ENCODE measurements around the gene NIBAN1.

DNA sequence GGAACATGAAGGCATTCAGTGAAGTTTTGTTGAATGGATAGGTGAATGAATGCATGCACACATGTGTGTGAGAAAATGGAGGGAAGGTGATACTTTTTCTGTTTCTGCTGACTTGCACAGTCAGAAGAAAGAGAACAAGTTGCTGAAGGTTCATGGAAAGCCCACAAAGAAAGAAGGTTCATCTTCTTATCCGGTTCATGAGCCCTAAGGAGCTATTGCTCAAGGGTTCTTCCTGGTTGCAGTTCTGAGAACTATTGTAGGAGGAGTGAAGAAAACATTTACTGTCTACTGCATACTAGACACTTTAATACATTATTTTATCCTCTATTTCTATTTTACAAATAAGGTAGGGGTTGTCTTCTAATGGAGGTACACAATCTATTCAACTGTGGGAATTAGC, 13.4 kb upstream of the NIBAN1 start:
- TF ChIP-seq EZH2 (IDR thresholded peaks at IDR 0.05; ENCODE audit: borderline replicate concordance, low read depth, low read length) (no peak), RBBP5 (IDR thresholded peaks at IDR 0.05; ENCODE audit: borderline replicate concordance, insufficient read depth, low read length, poor library complexity, severe bottlenecking) (no peak), CBFB (CRISPR knock-in tag; IDR thresholded peaks at IDR 0.05) (no peak), MEF2A (IDR thresholded peaks at IDR 0.05; ENCODE audit: control insufficient read depth, low read depth, low read length) (no peak), TBP (optimal IDR thresholded peaks at IDR 0.05; ENCODE audit: low read depth, low read length) (no peak)
- TF ChIP-seq, protein P1, sequence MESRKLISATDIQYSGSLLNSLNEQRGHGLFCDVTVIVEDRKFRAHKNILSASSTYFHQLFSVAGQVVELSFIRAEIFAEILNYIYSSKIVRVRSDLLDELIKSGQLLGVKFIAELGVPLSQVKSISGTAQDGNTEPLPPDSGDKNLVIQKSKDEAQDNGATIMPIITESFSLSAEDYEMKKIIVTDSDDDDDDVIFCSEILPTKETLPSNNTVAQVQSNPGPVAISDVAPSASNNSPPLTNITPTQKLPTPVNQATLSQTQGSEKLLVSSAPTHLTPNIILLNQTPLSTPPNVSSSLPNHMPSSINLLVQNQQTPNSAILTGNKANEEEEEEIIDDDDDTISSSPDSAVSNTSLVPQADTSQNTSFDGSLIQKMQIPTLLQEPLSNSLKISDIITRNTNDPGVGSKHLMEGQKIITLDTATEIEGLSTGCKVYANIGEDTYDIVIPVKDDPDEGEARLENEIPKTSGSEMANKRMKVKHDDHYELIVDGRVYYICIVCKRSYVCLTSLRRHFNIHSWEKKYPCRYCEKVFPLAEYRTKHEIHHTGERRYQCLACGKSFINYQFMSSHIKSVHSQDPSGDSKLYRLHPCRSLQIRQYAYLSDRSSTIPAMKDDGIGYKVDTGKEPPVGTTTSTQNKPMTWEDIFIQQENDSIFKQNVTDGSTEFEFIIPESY (CRISPR knock-in tag; IDR thresholded peaks at IDR 0.05), result no peak
- TF ChIP-seq, protein P2, sequence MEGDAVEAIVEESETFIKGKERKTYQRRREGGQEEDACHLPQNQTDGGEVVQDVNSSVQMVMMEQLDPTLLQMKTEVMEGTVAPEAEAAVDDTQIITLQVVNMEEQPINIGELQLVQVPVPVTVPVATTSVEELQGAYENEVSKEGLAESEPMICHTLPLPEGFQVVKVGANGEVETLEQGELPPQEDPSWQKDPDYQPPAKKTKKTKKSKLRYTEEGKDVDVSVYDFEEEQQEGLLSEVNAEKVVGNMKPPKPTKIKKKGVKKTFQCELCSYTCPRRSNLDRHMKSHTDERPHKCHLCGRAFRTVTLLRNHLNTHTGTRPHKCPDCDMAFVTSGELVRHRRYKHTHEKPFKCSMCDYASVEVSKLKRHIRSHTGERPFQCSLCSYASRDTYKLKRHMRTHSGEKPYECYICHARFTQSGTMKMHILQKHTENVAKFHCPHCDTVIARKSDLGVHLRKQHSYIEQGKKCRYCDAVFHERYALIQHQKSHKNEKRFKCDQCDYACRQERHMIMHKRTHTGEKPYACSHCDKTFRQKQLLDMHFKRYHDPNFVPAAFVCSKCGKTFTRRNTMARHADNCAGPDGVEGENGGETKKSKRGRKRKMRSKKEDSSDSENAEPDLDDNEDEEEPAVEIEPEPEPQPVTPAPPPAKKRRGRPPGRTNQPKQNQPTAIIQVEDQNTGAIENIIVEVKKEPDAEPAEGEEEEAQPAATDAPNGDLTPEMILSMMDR (IDR thresholded peaks at IDR 0.05 in 2 of 3, conservative IDR thresholded peaks at IDR 0.05 in 1 of 3; ENCODE audit: insufficient read depth in 2 of 3, low read depth in 1 of 3, low read length in 3 of 3), result no peak
- TF ChIP-seq, protein P3, sequence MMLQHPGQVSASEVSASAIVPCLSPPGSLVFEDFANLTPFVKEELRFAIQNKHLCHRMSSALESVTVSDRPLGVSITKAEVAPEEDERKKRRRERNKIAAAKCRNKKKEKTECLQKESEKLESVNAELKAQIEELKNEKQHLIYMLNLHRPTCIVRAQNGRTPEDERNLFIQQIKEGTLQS (IDR thresholded peaks at IDR 0.05), result no peak
- TF ChIP-seq, protein P3 (CRISPR knock-in tag; conservative IDR thresholded peaks at IDR 0.05), result no peak

Data from K562 (cell line).